ENCODE data around the gene ASB18.
"Not testable (repeated sequence)": the region's sequence is repeated elsewhere in the genome, so short reads cannot be mapped to it uniquely, and the experiment has no call there.

The ASB18 gene

DNA sequence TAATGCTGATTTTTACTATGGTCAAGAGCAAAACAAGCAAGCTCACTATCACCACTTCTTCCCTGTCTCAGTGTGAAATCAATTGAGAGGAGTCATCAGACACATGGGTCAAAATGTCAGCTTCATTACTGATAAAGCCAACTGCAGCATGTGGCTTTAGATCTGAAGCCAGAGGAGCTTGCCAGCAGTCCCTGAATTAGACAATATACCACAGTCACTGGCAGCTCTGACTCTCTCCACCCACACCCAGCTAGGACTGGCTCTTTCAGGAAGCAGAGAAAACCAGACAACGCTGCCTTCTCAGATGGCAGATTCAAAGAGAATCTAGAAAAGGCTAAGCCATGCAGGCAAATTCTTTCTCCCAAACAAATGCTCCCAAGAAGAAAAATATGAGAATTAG, 20.0 kb upstream of the ASB18 start:
- no peak for DNase-seq

DNA sequence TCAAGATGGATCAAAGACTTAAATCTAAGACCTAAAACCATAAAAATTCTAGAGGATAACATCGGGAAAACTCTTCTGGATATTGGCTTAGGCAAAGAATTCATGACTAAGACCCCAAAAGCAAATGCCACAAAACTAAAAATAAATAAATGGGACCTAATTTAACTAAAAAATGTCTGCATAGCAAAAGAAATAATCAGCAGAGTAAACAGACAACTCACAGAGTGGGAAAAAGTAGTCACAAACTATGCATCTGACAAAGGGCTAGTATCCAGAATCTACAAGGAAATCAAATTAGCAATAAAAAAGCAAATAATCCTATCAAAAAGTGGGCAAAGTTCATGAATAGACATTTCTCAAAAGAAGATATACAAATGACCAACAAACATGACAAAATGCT, 18.2 kb upstream of the ASB18 start:
- DNase-seq = no peak

DNA sequence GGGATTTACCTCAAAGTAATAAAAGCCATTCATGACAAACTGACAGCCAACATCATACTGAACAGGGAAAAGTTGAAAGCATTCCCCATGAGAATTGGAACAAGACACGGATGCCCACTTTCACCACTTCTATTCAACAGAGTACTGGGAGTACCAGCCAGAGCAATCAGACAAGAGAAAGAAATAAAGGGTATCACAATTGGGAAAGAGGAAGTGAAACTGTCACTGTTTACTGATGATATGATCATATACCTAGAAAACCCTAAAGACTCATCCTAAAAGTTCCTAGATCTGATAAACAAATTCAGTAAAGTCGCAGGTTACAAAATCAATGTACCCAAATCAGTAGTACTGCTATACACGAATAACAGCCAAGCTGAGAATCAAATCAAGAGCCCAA, 17.2 kb upstream of the ASB18 start:
- no peak for DNase-seq

DNA sequence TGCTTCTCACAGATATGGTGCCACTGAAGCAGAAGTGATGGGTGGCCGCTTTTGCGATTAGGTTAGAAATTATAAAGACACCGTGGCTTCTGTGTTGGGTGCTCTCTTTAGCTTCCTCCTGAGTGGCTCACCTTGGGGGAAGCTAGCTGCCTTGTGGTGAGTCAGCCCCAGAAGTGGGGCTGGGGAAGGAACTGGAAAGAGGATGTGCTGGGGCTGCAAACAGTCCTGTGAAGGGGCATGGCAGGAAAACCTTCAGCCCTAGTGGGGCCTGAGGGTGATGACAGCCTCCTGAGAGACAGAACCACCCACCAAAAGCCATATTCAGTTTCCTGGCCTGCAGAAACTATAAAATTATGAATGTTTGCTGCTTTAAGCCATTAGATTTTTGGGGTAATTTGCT, 8.9 kb upstream of the ASB18 start:
- no peak for DNase-seq

DNA sequence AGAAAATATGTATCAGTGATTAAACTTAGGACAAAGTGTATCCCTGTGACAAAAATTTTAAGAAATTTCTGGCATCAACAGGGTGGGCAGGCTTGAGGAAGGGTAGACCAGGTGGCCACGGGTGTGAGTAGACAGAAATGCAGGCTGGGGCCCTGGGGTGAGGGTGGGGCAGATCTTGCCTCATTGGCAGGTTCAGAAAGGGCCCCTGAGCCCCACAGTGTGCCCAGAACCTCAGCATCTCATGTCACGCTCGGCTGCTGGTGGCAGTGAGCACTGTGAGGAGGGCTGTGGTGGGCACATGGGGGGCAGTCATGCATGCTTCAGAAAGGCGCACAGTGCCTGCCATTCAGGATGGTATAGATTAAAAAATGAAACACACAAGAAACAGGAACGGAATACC, 7.6 kb upstream of the ASB18 start:
- DNase-seq = no peak

DNA sequence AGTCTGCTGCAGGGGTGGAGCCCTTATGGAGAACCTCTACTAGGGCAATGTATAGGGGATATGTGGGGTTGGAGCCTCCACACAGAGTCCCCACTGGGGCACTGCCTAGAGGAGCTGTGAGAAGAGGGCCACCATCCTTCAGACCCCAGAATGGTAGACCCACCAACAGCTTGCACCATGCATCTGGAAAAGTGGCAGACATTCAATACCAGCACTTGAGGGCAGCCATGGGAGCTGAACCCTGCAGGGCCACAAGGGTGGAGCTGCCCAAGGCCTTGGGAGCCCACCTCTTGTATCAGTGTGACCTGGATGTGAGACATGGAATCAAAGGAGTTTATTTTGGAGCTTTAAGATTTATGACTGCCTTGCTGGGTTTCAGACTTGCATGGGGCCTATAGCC, 5.7 kb upstream of the ASB18 start:
- DNase-seq = not testable (repeated sequence)

DNA sequence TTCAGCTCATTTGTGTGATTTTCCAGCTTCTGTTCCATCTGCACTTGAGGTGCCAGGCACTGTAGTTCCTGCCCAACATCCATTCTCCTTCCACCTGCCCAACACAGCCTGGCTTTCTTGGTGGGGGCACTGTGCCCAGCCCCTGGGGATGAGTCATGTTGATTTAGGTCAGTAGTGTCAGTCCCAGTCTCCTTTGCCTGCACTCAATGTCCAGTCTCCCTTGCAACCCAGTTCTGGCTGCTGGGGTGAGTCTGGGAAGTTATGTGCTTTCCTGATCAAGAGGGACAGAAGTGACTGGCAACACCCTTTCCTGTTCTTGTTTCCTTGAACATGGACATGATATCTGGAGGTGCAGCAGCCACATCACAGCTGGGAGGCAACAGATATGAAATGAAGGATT, 1.5 kb upstream of the ASB18 start:
- DNase-seq = no peak

DNA sequence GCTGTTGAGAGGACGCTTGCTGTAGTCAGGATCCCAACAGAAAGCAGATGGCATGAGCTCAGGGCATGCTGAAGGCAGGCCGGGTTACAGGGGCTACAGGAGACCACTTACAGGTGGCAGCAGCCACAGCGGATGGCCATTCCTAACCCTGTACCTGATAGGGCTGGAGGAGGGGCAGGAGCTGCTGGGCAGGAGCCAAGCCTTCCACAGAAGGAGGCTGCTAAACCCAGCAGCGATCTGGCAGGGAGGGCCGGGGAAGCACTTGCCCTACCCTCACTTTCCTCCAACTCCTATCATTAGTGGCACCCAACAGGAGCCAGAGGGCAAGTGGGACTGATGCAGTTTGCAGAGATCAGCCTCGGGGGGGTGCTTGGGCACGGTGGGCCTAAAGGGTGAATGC, 2.0 kb downstream of the ASB18 start:
- DNase-seq = no peak

DNA sequence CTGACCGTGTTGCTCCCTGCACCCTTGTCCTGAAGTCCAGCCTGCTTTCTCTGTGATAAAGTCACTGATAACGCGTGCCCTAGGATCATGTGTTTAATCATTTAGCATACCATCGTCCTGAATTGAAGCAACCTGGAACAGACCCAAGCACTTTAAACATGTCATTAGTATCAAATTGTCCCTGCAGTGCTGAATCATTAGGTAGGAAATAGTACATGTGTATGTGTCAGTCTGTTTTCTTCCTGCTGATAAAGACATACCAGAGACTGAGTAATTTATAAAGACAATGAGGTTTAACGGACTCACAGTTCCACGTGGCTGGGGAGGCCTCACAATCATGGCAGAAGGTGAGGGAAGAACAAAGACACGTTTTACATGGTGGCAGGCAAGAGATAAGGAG, 2.8 kb downstream of the ASB18 start:
- DNase-seq = peak; percentile 3

DNA sequence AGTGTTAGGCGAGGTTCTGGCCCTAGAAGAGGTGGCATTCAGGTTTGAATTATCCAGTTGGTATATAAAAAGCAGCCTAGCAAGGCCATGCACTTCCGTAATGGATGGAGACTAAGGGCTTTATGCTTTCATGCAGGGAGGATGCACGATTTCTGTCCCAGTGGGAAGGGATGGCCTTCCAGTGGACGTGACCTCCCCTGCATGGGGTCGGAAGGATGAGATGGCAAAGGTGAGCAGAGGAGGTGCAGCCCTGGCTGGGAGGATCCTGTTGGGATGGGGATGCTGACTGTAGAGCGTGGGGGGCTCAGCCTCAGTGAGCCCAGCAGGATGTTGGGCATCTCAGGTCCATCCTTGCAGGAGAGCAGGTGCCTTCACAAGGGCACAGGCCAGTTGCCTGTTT, 4.8 kb downstream of the ASB18 start:
- DNase-seq = no peak

DNA sequence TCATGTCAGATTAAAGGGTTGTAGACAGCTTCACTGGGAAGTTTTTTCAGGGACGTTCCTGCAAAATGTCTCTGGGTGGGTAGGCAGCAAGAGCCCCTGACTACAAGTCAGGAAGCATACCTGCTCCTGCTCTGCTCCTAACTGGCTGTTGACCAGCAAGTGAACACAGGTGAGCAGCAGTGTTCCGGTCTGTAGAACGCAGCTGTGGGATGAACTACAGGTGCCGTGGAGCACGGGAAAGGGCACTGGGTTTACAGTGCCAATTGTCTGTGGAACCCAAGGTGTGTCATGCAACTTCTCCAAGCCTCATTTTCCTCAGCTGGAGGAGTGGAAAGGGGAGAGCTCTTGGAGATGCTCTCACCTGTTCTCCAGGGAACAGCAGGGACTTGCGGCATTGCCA, 6.6 kb downstream of the ASB18 start:
- DNase-seq = no peak

DNA sequence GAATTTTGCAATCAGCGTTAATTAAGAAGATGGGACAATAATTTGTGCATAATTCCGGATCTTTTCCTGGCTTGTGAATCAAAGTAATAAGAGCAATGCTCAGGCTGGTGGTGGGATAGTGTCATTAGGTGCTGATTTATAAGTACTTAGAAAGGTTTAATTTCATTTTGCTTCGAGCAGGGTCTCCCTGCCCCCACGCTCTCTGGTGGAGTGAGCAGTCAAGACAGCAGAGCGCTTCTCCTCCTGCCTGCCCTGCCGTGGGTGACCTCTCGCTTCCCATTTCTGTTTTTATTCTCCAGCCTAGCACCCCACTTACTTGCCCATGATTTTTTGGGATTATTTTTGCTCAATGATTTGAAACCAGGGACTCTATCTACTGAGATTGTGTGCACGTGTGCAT, 7.1 kb downstream of the ASB18 start:
- DNase-seq = no peak

DNA sequence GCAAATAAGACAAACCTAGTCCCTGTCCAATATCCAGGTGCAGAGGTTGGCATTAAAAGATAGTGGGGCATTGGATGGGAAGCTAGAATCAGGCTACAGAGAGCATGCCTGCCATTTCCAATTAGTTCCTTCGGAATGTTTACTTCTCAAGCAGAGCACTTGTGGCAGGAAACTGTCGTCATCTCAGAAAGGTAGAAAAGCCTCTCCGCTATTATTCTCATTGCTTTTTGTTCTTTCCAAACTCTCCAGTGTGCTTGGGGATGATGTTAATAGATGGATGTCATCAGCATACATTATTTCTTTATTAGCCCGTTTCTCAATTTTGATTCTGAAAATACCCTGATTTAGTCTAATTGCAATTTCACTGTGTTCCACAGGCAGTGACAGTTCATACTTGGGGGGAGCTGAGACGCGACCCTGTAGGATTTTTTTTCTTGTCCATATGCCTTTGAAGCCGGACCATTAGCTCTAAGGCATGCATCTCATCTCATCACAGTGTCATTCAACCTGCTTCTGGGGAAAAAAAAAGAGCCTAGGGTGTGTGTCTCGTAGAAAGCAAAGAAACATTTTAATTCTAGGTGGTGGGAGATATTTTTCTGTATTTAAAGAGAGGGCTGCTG, 7.7 kb downstream of the ASB18 start:
- no peak for DNase-seq

DNA sequence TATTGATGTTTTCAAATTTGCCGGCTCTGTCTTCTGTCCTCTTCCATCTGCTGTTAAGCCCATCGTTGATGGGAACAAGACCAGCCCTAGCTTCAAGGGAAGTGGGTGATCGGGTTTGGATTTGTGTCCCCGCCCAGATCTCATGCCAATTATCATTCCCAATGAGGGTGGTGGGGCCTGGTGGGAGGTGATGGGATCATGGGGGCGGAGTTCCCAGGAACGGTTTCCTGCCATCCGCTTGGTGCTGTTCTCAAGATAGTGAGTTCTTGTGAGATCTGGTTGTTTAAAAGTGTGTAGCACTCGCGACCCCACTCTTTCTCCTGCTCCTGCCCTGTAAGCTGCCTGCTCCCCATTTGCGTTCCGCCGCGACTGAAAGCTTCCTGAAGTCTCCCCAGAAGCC, 9.5 kb downstream of the ASB18 start:
- DNase-seq = no peak

DNA sequence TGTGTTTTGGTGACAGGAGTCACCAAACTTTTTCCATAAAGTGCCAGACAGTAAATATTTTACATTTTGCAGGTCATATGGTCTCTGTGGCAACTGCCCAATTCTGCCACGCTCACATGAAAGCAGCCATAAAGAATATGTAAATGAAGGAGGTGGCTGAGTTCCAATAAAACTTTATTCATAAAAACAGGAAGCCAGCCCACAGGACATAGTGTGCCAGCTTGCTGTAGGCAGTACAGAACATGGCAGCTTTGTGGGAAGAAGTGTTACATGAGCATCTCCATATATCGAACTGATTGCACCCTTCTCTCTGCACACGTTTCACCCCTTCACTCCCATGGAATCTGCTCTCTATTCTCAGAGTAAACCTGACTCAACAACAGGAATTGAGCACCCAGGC, 10.2 kb downstream of the ASB18 start:
- no peak for DNase-seq

DNA sequence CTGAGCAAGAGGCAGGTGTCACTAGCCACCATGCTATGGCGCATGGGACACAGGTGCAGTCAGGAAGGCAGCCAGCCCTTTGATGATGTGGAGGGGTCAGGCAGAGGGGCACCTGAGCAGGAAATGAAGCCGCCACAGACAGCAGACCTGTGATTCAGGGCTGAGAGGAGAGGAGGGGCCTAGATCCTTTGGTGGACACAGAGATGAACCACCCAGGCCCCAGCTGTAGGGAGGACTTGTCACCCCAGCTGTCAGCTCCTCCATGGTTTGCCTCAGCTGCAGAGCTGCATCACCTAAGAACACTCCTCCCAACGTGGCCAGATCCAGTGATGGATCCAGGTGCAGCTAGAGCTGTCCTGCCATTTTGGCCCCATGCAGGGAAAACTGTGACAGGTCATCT, 11.6 kb downstream of the ASB18 start:
- DNase-seq = no peak

DNA sequence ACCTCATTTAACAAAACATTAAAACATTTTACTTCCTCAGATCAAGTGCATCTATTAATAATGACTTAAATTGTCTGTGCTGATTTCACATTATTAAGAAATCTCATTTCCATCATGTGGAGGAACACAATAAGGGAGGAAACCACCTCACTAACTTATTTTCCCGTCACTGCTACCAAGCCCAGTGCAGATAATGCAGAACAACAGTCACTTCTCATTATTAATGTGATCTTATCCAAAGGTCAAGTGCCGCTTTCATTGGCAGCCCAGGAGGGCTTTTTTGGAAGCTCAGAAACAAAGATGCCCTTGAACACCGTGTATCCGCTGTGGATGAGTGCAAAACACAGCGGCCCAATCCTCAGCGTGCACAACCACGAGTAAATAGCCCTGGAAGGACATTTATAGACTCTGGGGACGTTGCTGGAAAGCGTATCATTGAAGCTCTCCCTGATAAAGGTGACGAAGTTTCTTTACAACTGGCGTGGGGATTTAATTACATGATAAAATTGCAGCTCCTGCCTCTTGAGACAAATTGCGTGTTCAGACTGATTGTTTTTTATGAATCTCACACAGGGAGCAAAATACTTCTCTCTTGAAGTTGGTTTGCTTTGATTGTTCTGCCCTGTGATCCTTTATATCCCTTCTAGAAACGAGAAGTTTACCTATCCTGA, 13.2 kb downstream of the ASB18 start:
- no peak for DNase-seq

DNA sequence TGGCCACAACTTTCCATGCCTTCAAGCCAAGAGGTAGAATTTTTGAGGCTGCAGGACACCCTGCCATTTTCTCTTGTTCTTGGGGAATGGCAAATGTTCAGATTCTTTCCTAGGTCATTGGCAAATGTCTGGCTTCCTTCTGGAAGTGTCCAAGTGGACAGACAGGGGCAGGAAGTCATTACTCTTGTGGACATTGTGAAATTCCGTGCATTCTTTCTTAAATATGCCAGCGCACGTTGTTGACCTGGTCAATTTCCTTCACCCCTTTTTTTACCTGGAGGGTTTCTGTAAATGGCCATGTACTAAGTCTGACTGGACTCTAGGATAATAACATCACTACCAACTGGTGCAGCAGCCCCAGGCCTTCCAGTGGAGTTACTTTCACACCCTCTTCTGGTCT, 13.9 kb downstream of the ASB18 start:
- no peak for DNase-seq

DNA sequence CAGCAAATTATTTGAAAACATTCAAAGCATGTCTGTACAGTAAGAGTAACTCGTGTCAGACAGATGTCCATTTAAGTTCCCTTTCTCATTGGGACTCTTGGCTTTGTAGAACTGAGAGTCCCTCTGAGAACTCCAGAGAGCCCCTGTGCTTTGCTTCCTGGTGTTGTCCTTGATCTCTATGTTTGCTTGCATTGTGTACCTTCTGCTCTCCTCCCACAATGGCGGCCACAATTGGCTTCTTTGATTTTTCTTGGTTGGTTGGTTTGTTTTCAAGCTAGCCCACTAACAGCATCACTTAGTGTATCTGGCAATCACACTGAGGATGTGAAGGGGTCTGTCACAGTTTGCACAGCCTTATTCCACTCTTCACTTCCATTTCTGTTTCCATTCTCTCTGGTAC, 15.1 kb downstream of the ASB18 start:
- DNase-seq = no peak

DNA sequence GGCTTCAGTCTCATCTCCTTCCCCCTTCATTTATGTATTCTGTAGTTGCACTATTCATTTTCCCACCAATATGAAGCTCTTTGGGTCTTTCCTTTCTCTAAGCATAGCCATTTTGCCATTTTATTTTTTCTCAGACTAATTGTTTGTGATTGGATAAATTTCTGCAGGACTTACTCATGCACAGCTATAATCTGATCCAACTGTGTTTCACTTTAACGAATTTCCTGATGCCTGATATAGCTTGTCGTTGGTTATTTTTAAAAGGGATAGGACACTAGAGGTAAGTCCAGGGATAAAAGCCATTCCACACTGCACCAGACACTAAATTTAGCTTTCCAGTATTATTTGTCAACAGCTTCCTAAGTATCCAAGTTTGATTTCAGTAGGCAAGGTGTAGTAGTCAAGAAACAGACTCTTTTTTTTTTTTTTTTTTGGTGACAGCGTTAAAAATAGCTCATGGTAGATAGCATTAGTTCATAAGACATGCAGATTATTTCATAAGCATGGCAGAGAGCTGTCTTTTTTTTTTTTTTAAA, 17.4 kb downstream of the ASB18 start:
- DNase-seq = no peak

DNA sequence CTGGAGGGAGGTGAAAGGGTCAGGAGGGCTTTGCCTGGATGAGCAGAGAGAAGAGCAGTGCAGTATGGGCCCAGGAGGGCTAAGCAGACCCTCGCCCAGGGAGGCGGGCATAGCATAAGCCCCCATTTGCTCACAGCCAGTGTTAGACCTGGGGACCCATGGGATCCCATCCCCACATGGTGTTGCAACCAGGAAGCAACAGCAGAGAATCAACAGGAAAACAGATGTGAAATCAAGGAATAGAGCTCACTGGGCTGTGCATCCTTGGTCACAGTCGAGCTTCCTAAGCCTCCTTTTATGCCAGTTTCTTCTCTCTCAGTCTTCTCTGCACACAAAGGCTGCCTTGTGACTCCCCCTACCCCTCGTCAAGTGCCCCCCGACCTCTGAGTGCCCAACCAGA, 19.9 kb downstream of the ASB18 start:
- DNase-seq = no peak

DNA sequence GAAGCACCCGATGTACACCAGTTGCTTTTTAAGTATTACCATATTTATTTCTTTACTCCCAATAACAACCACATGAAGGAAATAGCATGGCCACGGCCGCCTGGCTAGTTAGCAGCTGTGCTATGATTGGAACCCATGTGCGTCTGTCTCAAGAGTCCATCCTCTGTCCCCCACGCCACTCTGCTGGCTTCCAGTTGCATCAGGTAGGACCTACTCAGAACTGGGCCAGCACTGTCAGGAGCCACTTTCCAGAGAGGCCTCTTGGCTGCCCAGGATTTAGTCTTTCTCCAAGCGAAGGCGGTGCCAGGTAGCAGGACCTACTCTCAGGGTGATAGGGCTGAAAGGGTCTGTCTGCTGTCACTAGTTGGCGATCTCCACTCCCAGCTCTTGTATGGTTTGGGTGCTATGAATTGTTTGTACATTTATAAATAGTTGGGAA, 22.1 kb downstream of the ASB18 start:
- DNase-seq = no peak

DNA sequence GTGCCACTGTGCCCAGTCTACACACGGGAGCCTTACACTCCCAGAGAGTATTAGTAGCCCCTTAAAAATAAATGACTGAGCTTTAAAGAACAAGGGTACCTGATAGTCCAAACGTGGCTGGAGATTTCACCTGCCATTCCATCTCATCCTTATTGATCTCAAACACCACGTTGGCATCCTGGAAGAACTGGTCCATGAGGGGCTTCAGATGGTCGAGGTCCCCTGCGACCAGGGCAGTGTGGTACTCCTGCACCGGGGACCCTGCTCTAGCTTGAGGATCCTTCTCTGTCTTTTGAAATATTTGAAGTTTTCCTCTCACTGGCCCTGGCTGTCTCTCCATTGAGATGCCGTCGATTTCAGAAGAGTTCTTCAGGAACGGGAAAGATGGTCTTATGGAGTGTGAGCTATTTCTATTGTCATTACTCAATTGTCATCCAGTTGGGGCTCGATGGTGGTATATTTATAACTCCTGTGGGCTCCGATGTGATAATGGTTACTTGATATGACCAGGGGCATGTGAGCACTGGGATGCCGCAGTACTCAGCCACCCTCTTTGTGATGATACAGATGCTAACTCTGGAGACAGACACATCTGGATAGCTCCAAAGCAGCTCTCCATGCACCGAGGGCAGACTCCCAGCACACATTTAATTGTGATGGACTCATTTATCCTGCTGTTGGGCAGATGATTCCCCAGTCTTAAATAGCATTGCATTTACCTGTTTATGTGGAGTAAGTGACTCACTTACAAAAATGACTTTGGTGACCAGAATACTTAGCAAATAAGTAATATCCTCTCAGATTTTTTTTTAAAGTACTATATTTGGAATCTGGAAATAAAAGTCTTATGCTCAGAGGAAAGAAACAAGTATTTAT, 22.8 kb downstream of the ASB18 start:
- no peak for DNase-seq

All from NCI-H226 (cell line).